IPS-11a (cell line): ENCODE data around the gene ADAP1.

ENCODE experiments used
- H3K4me3 ChIP-seq: one replicate; pipeline ENCODE4 v1.5.1; 2013; ENCODE audit warnings: low read depth, low read length, control low read depth

Gene ADAP1

DNA sequence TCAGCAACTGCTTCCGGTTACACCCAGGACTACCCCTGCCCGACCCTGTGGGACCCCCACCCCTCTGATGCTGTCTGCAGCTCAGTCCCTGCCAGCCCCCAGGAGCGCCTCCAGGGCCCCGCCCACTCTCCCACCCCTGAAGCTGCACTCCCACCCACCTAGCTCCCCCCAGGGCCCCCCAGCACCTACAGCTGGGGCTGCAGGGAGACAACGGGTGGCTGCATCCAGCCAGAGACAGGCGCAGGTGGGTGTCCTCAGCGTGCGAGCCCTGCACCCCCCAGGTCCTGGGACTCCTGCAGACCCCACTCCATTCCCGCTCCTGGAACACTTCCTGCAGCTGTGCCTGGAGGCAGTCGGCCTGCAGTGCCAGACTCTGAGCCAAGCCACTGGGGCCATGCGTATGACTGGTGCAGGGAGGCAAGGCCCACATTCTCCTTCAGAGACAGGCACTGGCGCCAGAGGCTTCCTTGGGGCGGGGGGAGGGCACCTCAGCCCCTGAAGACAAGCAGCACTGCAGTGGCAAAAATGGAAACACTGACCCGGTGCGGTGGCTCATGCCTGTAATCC is 34.6 kb upstream of the ADAP1 start:
- no peak overlapping the region for H3K4me3 ChIP-seq

DNA sequence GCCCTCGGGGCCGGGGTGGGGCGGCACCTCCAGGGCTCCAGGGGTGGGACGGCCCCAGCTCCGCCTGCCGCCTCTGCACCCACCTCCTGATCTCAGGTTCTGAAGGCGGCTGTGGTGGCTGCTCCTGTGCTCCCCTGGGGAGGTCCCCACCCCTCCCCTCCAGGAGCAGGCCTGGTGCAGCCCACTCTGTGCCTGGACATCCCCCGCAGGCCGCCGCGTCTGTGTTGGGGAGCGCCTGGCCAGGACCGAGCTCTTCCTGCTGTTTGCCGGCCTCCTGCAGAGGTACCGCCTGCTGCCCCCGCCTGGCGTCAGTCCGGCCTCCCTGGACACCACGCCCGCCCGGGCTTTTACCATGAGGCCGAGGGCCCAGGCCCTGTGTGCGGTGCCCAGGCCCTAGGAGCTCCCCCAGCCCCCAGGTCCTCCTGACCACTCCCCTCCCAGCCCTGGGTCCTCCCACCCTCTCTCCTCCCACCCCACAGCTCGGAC is 34.0 kb upstream of the ADAP1 start:
- H3K4me3 ChIP-seq = no peak overlapping the region

DNA sequence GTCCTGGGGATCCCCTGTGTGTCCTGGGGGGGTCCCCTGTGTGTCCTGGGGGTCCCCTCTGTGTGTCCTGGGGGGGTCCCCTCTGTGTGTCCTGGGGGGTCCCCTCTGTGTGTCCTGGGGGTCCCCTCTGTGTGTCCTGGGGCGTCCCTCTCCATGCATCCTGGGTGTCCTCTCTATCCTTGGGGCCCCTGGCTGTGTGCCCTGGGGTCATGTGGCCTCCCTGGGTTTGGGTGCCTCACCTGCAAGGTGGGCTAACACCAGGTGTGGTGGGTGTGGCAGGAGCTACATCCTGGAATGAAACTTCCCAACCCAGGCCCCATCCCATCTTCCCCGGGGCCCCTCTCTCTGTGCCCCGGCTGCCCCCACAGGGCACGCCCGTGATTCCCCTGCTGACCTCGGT is 33.4 kb upstream of the ADAP1 start:
- H3K4me3 ChIP-seq = no peak overlapping the region

DNA sequence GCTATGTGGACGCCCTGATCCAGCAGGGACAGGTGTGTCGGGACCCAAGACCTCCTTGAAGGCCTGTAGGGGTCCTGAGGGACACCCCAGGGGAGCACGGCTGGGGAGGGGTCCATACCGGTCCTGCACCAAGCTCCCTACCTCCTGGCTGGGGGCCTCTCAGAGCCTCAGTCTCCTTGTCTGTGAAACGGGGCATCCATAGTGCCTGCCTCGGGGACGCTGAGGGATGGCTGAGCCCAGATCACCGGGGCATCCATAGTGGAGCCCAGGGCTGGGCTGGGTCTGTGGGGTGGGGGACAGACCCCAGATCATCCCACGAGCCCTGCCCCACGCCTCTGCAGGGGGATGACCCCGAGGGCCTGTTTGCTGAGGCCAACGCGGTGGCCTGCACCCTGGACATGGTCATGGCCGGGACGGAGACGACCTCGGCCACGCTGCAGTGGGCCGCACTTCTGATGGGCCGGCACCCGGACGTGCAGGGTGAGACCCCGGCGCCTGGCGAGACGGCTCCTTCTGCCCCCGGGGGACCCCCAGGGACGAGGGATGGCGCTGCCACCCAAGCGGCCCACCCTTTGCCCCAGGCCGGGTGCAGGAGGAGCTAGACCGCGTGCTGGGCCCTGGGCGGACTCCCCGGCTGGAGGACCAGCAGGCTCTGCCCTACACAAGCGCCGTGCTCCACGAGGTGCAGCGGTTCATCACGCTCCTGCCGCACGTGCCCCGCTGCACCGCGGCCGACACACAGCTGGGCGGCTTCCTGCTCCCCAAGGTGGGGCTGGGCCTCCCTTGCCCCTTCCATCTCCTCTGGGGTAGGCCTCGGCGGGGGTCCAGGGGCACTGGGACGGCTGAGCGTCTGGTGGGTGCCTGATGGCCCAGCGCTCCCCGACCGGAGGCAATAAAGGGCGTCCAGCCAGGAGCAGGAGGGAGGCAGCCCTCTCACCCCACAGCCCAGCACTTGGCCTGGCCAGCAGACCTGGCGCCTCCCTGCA is 32.6 kb upstream of the ADAP1 start:
- no peak overlapping the region for H3K4me3 ChIP-seq

- no peak overlapping the region for H3K4me3 ChIP-seq
Observed at GRCh38 chr7:985915-986741, 31.6 kb upstream of the ADAP1 start.

DNA sequence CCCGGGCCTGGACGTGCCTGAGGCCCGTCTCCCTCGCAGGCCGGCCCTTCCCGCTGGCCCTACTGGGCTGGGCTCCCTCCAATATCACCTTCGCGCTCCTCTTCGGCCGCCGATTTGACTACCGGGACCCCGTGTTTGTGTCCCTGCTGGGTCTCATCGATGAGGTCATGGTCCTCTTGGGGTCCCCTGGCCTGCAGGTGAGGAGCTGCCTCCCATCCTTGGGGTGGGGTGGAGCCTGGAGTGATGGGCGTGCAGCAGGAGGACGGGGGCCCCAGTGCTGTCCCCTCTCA is 30.6 kb upstream of the ADAP1 start:
- H3K4me3 ChIP-seq = no peak overlapping the region

GRCh38 chr7:984361-985126 is 30.1 kb upstream of the ADAP1 start:
- H3K4me3 ChIP-seq = no peak overlapping the region

DNA sequence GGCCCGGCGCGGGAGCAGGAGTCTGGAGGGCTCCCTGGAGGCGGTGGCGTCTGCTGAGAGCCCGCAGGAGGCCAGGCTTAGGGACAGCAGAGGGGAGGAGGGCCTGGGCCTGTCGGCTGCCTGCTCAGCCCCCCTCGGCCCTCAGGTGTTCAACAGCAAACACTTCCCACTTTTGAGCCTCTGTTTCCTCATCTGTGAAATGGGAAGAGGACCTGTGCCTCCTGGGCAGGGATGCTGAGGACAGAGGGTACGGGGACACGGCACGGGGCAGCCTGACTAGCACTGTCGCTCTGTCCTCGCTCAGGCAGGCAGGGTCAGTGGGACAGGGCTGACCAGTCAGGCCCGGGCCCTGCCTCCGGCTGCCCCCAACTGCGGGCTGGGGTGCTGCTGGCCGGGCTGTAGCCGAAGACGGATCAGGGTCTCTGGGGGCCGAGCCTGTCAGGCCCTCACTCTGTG is 29.2 kb upstream of the ADAP1 start:
- no peak overlapping the region for H3K4me3 ChIP-seq

GRCh38 chr7:983004-983615 is 28.6 kb upstream of the ADAP1 start, which contains the start of gene CYP2W1:
Gene CYP2W1, plus strand, starts transcription at chr7:983181. Its CDS starts 31 bp downstream, at chr7:983212.
- H3K4me3 ChIP-seq = no peak within 1 kb of the TSS

GRCh38 chr7:982511-983003 is 28.1 kb upstream of the ADAP1 start:
- no peak overlapping the region for H3K4me3 ChIP-seq

GRCh38 chr7:981793-982510 is 27.5 kb upstream of the ADAP1 start:
- H3K4me3 ChIP-seq = no peak overlapping the region

GRCh38 chr7:979886-980571 is 25.5 kb upstream of the ADAP1 start:
- H3K4me3 ChIP-seq = no peak overlapping the region

GRCh38 chr7:979151-979550 is 24.7 kb upstream of the ADAP1 start:
- no peak overlapping the region for H3K4me3 ChIP-seq

- H3K4me3 ChIP-seq = no peak overlapping the region
Observed at GRCh38 chr7:978416-979091, 24.1 kb upstream of the ADAP1 start.

- H3K4me3 ChIP-seq = no peak overlapping the region
Observed at GRCh38 chr7:978049-978346, 23.5 kb upstream of the ADAP1 start.

GRCh38 chr7:977326-978048 is 23.0 kb upstream of the ADAP1 start:
- H3K4me3 ChIP-seq = no peak overlapping the region

- no peak overlapping the region for H3K4me3 ChIP-seq
Observed at GRCh38 chr7:976901-977325, 22.4 kb upstream of the ADAP1 start.
